ENCODE data around the gene BEAN1.
"Not testable (repeated sequence)": the region's sequence is repeated elsewhere in the genome, so short reads cannot be mapped to it uniquely, and the experiment has no call there.

Gene BEAN1

DNA sequence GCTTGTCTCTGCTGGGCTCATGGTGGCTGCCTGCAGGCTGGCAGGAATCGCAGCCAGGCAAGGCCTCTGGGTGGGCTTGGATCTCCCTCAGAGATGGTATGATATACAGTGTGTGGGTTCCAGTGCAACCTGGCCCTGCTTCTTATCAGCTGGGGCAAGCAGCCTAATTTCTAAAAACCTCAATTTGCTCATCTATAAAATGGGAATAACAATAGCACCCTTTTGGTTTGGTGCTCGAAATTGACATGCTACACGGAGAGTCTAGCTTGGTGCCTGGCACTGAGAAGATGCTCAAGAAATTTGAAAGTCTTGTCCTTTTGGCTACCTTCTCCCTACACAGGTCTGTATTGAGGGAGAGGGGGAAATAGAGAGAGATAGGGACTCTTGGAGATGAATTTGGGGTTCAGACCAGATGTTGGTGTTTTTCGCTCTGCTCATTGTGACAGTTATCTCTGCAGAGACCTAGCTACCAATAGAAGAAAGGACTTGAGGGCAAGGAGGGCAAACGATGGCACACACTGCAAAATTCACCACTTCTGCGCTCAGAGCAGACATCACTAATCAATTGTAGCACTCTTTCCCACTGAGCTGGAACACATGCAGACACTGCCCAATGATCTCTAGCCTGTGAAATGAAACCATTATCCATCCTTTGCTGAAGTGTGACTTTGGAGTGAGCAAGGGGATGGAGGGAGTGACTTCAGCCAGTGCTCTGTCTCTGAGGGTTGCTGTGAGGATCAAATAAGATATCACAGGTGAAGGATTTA lies 15.6 kb downstream of the BEAN1 start:
- no peak for DNase-seq

DNA sequence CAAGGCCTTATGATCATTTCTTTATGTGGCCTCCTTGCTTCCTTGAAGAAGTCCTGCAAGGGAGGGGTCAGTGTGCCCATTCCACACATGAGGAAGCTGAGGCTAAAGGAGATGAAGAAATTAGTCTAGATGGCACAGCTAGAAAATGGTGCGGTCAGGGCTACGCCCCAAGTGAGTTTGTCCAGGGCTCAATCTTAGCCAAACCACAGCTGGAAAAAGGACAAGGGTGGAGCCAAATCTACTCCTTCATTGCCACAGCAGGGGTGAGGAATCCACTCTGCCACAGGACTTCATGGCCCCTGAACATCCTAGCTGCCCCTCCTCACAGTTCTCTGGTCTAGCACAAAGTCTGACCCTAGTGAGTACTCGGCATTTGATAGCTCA lies 16.2 kb downstream of the BEAN1 start:
- DNase-seq, result no peak

DNA sequence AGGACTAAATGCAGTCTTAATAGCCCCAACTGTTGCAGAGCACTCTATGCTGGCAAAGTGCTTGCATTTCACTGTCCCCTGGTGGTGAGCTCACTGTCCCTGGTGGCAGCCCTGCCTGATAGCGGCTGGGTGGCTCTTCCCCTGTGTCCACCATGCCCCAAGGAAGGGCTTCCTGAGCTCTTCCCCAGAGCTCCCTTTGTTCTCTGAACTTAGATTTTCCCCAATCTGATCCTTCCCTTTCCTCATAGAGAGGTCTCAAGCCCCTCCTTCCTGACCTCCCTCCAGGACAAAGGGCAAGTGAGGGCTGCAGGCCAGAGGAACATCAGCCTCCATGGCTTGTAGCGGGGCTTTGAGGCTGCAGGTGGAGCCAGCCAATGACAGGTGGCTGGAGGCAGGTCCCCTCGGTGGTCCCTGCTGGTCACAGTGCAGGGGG lies 17.0 kb downstream of the BEAN1 start:
- no peak for DNase-seq

DNA sequence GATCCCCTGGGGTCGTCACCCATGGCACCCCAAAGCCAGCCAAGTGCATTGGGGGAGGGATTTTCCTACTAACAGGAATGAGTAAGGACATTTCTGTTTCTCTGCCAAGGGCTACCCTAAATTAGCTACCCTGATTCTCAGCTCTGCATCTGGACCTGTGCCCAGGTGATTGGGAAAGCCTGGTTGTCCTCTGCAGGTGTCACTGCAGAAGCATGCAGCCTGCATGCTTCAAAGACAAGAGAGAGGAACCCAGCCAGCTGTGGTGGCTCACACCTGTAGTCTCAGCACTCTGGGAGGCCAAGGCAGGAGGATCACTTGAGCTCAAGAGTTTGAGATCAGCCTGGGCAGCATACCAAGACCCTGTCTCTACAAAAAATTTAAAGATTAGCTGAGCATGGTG lies 19.6 kb downstream of the BEAN1 start:
- DNase-seq, result no peak

DNA sequence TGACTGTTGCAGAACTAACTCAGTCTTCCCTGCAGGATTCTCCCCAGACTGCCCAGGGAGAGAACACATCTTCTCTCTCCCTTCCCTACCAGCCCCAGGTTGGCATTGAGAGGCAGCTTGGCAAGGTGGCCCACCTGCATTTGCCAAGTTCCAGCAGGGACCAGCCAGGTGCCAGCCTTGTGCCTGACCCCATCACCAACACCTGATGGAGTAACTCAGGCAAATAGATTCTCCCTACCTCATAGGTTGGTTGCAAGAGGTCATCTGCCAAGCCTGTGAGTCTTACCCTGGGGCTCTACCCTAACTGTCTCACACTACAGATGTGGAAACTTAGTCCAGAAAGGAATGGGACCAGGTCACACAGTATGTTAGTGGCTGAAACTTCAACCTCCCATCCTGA lies 20.4 kb downstream of the BEAN1 start:
- DNase-seq, result no peak

DNA sequence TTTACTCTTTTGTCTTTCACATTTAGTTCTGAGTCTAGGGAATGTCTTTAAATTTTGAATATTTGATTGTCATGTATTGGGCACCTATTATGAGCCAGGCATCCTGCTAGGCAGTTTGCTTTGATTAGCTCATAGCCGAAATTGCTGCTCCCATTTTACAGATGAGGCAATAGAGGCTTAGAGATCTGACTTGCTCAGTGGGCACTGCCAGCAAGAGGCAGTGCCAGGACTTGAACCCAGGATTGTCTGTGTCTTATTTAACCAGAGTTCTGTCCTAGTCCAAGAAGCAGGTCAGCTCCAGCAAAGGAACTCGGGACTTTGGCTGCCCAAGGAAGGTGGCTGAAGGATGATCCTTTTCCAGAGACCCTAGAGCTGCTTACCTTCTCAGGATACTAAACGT lies 24.5 kb downstream of the BEAN1 start:
- DNase-seq, result no peak

DNA sequence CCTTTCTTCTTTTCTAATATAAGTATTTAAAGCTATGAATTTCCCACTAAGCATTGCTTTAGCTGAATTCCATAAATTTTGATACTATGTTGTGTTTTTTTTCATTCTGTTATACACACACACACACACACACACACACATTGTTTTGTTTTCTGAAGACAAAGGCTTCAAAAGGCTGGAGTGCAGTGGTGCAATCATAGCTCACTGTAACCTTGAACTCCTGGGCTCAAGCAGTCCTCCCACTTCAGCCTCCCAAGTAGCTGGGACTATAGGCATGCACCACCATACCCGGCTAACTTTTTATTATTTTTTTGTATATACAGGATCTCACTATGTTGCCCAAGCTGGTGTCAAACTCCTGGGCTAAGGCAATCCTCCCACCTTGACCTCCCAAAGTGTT lies 26.1 kb downstream of the BEAN1 start:
- not testable (repeated sequence) for DNase-seq

DNA sequence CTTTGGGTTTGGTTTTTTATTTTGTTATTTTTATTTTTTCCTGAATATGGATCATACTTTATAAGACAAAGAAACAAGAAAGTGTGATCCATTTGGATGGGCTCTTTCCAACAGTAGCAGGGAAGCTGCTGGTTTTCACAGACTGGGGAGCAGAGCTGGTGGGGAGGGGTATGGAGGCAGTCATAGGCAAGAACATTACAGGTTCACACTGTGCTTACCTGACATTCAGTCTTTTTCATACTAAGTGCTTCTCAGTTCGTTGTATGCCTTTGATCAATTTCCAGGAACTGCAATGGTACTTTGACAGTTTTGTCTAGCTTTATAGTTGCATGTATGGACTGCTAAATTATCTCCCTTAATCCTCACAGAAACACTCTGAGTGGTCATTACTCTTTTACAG lies 27.7 kb downstream of the BEAN1 start:
- no peak for DNase-seq

DNA sequence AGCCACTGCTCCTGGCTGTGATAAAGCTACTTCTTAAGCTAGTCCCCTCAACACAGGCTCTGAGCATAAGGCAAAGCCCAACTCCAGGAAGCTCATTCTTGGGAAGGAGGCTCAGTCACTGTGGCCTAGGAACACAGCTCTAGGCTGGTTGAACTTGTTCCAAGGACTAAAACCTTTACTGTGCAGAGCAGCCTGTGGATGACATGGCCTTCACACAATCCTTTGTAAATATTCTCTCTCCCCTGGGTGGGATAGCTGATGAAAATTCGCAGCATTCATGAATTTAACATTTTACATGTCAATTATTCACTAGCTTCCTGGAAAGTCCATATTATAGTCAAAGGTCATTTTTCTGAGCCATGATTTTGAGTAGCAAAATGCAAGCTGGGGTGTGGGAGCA lies 28.9 kb downstream of the BEAN1 start:
- DNase-seq, result no peak

DNA sequence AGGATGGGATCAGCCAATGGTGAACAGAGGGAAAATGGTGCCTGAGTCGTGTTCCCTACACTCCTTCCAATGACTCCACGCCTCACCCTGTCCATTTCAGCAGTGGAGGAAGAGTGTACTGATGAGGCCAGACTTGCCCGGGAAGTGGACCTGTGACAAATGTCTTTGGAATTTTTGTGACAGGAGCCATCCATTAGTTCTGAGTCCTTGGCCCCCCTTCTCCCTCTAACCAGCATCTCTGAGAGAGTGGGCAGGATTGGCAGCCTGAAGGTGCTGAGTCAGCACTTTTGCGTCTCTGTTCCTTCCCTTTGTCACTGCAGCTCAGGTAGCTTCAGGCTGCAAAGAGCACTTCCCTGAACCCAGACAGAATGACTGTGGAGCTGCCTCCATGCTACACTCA lies 30.8 kb downstream of the BEAN1 start:
- no peak for DNase-seq

DNA sequence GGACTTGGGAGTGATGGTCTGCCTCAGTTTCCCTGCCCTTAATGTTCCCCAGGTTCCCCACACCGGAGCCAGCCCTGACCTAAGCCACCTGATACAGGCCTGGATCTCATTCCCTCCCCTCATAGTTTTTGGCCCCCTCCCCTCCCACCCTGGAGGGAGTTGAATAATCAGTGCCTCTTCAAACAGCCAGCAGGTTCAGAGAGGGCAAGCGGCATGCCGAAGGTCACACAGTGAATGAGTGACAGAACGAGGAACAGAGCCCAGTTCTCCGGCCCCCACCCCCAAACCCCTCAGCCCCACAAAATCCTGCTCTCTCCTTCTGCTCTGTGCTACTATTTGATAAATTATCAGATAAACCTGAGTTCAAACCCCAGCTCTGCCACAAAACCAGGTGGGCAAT lies 31.2 kb downstream of the BEAN1 start:
- no peak for DNase-seq

DNA sequence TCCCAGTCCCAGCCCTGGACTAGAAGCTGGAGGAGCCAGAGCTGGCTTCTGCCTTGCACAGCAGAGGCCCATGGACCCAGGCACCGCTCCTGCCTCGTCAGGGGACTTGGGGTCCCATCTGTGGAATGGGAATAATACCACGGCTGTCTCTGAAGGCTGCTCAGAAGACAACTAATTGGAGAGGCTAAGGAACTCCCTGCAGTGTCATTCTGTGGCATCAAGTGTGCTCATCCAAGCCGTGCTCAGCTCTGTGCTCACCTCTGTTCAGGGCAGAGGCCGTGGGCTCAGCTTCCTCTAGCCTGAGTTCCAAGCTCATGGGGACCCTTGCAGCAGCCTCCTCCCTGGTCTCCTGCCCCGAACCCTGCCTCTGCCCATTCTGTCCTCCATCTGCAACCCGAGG lies 31.8 kb downstream of the BEAN1 start:
- DNase-seq, result no peak

DNA sequence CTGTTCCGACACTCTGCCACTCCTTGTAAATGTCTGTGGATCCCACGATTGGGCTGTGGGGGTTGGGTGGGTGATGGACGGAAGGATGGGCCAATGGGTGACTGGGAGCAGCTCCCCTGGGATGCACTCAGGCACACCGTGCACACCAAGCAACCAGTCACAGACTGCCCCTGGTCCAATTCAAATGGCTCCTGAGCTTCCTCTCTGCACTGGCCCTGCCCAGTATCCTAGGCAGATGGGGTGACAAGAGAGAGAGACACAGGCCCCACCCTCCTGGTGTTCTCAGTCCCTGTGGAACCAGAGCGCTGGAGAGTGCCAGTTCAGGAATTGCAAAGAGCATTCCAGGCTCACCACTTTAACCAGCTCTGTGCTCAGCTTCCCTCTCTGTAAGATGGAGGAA lies 32.8 kb downstream of the BEAN1 start:
- peak; percentile 73 for DNase-seq

DNA sequence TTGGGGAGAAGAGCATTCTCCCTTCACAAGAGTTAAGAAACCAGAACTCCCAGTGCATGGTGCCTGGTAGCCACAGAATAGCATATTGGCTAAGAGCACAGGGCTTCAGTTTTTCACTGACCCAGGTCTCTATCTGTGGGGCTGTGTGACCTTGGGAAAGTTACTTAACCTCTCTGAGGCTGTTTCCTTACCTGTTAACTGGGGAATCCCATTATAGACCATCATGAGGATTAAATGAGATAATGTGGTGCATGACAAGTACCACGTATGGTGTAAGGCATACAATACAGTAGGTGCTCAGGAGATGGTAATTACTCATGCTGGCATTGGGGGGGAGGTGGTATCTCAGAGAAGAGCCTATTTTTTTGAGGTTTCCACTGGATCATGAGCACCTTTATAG lies 33.6 kb downstream of the BEAN1 start:
- no peak for DNase-seq

DNA sequence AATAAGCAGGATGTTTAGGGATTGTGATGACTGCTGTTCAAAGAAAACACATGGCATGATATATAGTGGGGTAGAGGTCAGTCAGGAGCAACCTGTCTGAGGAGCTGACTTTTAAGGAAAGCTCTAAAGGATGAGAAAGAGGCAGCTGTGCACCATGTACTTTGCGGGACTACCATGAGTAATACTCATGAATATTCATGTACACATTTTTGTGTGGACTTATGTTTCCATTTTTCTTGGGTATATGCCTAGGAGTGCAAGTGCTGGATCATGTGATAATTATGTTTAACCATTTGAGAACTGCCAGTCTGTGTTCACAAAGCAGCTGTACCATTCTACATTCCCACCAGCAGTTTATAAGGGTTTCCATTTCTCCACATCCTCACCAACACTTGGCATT lies 35.8 kb downstream of the BEAN1 start:
- DNase-seq, result no peak

DNA sequence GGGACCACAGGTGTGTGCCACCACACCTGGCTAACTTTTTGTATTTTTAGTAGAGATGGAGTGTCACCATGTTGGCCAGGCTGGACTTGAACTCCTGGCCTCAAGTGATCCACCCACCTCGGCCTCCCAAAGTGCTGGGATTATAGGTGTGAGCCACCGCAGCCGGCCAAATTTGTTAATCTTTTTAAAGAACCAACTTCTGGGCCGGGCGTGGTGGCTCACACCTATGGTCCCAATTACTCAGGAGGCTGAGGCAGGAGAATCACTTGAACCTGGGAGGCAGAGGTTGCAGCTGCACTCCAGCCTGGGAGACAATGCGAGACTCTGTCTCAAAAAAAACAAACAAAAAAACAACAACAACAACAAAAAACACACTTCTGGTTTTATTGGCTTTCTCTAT lies 38.9 kb downstream of the BEAN1 start:
- not testable (repeated sequence) for DNase-seq

DNA sequence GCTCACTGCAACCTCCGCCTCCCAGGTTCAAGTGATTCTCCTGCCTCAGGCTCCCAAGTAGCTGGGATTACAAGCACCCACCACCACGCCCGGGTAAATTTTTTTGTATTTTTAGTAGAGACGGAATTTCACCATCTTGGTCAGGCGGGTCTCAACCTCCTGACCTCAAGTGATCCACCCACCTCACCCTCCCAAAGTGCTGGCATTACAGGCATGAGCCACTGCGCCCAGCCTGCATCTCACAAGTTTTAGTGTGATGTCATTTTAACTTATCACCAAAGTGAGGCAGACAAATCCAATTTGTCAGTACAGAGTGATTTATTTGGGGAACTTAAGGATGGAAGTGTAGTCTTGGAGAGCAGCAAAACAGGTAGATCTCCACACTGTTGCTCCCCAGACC lies 39.5 kb downstream of the BEAN1 start:
- not testable (repeated sequence) for DNase-seq

DNA sequence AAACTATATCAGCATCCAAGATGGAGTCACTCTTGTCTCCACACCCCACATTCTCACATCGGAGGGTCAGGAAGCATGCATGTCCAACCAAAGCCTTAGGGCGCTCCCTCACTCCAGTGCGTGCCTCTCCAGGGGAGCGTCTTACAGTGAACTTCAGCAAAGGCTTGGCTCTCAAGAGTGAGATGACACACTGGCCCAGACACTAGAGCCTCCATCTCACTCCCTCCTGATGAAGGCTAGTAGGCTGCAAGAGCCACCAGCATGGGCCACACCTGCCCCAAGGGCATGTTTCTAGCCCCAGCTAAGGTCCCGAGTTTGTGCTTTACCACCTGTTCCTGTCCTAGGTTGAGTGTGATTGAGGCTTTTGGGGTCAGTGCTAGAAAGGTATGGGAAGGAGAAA lies 40.5 kb downstream of the BEAN1 start:
- DNase-seq, result no peak

DNA sequence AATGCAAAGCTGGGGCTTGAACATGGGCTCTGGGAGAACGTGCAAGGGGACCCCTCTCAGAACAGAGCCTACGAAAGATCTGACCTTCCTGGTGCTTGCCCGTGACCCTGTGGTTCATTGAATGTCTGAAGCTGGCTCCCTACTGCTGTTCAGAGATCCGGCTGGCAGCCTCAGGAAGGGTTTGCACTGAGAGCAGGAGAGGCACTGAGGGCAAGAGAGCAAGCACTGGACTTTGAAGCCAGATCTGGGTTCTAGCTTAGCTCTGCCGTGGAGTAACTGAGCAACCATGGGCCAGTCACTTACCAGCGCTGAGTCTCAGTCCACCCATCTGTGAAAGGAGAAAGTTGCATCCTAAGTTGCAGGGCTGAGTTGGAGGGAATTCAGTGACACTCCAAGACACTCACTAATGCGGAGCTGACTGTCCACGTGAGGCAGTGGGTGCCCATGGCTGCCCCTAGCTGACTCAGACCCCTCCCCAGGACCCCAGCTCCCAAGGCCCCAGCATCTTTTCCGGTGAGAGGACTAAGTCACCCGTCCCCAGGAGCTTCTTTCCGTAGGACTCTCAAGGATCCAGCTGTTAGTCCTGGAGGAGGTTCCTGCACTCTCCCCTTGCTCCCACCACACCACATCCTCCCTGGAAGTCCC lies 41.3 kb downstream of the BEAN1 start:
- DNase-seq, result no peak

DNA sequence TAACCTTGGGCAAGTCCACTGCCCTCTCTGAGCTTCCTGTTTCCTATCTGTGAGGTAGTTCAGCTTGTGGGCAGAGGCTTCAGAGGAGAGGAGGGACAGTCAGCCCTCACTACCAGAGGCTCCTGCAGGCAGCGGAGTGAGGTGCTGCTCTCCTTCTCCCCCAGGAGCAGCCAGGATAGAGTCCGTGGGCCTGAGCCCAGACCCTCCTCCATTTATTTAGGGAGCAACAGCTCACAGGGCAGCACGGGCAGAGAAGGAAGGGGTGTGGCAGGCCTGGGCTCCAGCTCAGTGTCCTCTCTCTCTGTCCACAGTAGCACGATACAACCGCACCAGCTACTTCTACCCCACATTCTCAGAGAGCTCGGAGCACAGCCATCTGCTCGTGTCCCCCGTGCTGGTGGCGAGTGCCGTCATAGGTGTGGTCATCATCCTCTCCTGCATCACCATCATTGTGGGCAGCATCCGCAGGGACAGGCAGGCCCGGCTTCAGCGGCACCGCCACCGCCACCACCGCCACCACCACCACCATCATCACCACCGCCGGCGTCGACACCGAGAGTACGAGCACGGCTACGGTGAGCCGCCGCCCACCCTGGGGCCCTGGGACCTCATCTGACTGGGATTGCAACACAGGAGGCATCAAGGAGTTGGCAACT lies 42.3 kb downstream of the BEAN1 start:
- no peak for DNase-seq

DNA sequence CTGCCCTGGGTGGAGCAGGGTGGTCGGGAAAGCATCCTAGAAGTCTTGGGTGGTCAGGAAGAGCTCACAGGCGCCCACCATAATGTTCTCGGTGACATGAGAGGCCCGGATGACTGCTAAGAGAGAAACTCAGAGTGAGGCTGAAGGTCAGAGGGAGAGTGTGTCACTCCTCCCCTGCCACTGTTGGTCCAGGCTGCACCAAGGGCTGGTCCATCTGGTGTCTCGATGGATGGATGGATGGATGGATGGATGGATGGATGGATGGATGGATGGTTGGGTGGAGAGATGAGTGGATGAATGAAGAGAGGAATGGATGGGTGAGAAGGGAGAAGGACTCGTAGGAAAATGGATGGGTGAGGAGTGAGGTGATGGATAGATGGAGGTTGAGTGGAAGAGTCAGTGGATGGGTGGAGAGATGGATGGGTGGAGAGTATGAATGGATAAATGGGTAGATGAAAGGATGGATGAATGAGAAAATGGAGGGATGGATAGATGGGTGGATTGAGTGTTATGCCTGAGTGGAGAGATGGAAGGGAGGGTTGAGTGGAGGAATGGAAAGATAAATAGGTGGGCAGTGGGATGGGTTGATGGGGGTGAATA lies 43.0 kb downstream of the BEAN1 start:
- no peak for DNase-seq

DNA sequence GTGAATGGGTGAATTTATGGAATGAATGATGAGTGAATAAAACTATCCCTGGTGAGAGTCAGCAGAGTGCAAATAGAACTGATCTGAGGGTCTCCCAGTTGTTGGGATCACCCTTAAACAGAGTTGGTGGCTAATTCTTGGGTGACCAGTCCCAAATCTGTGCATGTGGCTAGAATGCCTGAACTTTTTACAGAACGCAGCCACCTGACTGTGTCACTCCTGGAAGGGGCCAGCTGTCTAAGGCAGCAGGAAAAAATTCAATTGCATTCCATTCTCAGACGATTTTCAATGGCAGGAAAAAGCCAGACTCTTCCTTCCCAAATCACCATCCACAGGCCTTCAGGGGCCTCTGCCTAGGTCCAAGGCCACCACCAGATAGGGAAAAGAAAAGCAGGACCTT lies 43.5 kb downstream of the BEAN1 start:
- DNase-seq, result no peak

DNA sequence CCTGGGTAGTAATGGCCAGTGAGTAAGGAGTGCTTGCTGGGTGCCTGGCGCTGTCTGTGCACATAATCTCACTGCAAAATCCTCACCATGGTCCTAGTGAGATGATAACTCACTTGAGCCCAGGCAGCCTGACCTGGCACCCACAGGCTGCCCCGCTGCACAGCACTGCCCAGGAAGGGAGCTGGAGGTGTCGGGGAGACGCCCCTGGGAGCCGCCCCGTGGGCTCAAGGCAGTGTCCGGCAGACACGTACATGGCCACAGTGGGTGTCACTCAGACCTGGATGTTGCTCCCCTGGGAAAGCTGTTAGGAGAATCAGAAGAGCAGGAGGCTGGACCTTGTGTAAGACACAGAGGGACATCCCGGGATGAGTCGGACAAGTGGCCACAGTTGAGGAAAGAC lies 44.2 kb downstream of the BEAN1 start:
- no peak for DNase-seq

All from NCI-H1694 (cell line).